Stimulated activated effector memory CD8-positive, alpha-beta T cell treated with anti-CD3 and anti-CD28 coated beads, Interleukin-12 subunit alpha, Interleukin-12 subunit beta, amount 100 ng/mL, for 72 hours (primary cell): ENCODE measurements around the gene CFAP45.

Experiments used
- ATAC-seq: fragments of 150-1000 bp; cut with Tn5 transposase; 2 replicates; pipeline ENCODE4 v1.10.0; 2021
- DNase-seq, 2 donors: peaks; one replicate each; pipeline ENCODE4 v3.0.0; 2021 to 2022; ENCODE audit warnings: low spot score in 2 of 2
- H3K27ac Mint-ChIP-seq: one replicate; pipeline ENCODE4 v1.8.0; 2022; ENCODE audit warnings: mild to moderate bottlenecking, mixed read lengths
- H3K36me3 Mint-ChIP-seq: one replicate; pipeline ENCODE4 v1.8.0; 2022; ENCODE audit warnings: mild to moderate bottlenecking, mixed read lengths
- H3K4me1 Mint-ChIP-seq: one replicate; pipeline ENCODE4 v1.8.0; 2022; ENCODE audit warnings: mixed read lengths
- H3K4me3 Mint-ChIP-seq: one replicate; pipeline ENCODE4 v1.8.0; 2022; ENCODE audit warnings: mild to moderate bottlenecking, mixed read lengths
- H3K9me3 Mint-ChIP-seq: one replicate; pipeline ENCODE4 v1.8.0; 2022; ENCODE audit warnings: mixed read lengths

Gene CFAP45

GRCh38 chr1:159930216-159930615 is 30.3 kb upstream of the CFAP45 start:
- Mint-ChIP-seq H3K9me3 (no peaks in the 10 kb centered on the region), H3K4me3 (no peak overlapping the region), H3K27ac (peak overlapping the region; percentile 8), H3K36me3 (peaks cover 22% of the 10 kb centered on the region), H3K4me1 (peaks cover 35% of the 10 kb centered on the region)
- no peak for DNase-seq
- no peak for ATAC-seq

- ATAC-seq, result no peak
- H3K4me1 Mint-ChIP-seq, result peaks cover 38% of the 10 kb centered on the region
- peak overlapping the region; percentile 63 for H3K27ac Mint-ChIP-seq
- peak overlapping the region; percentile 4 for H3K4me3 Mint-ChIP-seq
- H3K9me3 Mint-ChIP-seq, result no peaks in the 10 kb centered on the region
- no peak for DNase-seq
- peaks cover 30% of the 10 kb centered on the region for H3K36me3 Mint-ChIP-seq
These were observed 29.4 kb upstream of the CFAP45 start for GRCh38 chr1:159929155-159930051.

GRCh38 chr1:159928491-159929050 is 28.6 kb upstream of the CFAP45 start:
- Mint-ChIP-seq H3K9me3 (no peaks in the 10 kb centered on the region), H3K27ac (peak overlapping the region; percentile 63), H3K36me3 (peaks cover 38% of the 10 kb centered on the region), H3K4me3 (peak overlapping the region; percentile 4), H3K4me1 (peaks cover 45% of the 10 kb centered on the region)
- ATAC-seq (no peak), DNase-seq (no peak)

GRCh38 chr1:159927849-159928431 is 28.0 kb upstream of the CFAP45 start:
- ATAC-seq (no peak), DNase-seq (no peak)
- no peak overlapping the region for H3K4me3 Mint-ChIP-seq
- no peak overlapping the region for H3K27ac Mint-ChIP-seq
- H3K4me1 Mint-ChIP-seq, result peaks cover 47% of the 10 kb centered on the region
- H3K36me3 Mint-ChIP-seq, result peaks cover 45% of the 10 kb centered on the region
- no peaks in the 10 kb centered on the region for H3K9me3 Mint-ChIP-seq

- H3K4me1 Mint-ChIP-seq, result peaks cover 49% of the 10 kb centered on the region
- no peak overlapping the region for H3K4me3 Mint-ChIP-seq
- ATAC-seq (no peak), DNase-seq (no peak)
- no peaks in the 10 kb centered on the region for H3K9me3 Mint-ChIP-seq
- H3K36me3 Mint-ChIP-seq, result peaks cover 51% of the 10 kb centered on the region
- H3K27ac Mint-ChIP-seq, result no peak overlapping the region
These were observed 27.4 kb upstream of the CFAP45 start for GRCh38 chr1:159927211-159927848.

- DNase-seq, result no peak
- H3K9me3 Mint-ChIP-seq, result no peaks in the 10 kb centered on the region
- H3K36me3 Mint-ChIP-seq, result peaks cover 61% of the 10 kb centered on the region
- peak overlapping the region; percentile 97 for H3K4me3 Mint-ChIP-seq
- peaks cover 66% of the 10 kb centered on the region for H3K4me1 Mint-ChIP-seq
- peak overlapping the region; percentile 100 for H3K27ac Mint-ChIP-seq
- ATAC-seq, result peak; percentile 46
These were observed 25.7 kb upstream of the CFAP45 start for GRCh38 chr1:159925719-159926078.

- peaks cover 63% of the 10 kb centered on the region for H3K36me3 Mint-ChIP-seq
- peak; percentile 87 to 95 for DNase-seq
- peaks cover 72% of the 10 kb centered on the region for H3K4me1 Mint-ChIP-seq
- H3K4me3 Mint-ChIP-seq, result peak within 1 kb of the TSS; percentile 97
- H3K9me3 Mint-ChIP-seq, result no peaks in the 10 kb centered on the region
- ATAC-seq, result peak; percentile 79
- peak within 1 kb of the TSS; percentile 100 for H3K27ac Mint-ChIP-seq
These were observed 25.1 kb upstream of the CFAP45 start, which contains the start of gene TAGLN2 for GRCh38 chr1:159924791-159925718. Gene TAGLN2, minus strand, starts transcription at chr1:159925507. Its CDS starts 4,998 bp downstream, at chr1:159920509.

- Mint-ChIP-seq H3K4me1 (peaks cover 79% of the 10 kb centered on the region), H3K36me3 (peaks cover 71% of the 10 kb centered on the region), H3K4me3 (peak overlapping the region; percentile 97), H3K27ac (peak overlapping the region; percentile 100), H3K9me3 (no peaks in the 10 kb centered on the region)
- ATAC-seq (peak; percentile 43), DNase-seq (peak; percentile 61 to 91)
These were observed 24.2 kb upstream of the CFAP45 start for GRCh38 chr1:159924025-159924790.

- H3K4me1 Mint-ChIP-seq, result peaks cover 78% of the 10 kb centered on the region
These were observed 23.4 kb upstream of the CFAP45 start for GRCh38 chr1:159923203-159924024.

GRCh38 chr1:159922511-159923202 is 22.7 kb upstream of the CFAP45 start:
- Mint-ChIP-seq H3K4me1 (peaks cover 86% of the 10 kb centered on the region), H3K36me3 (peaks cover 87% of the 10 kb centered on the region), H3K9me3 (no peaks in the 10 kb centered on the region), H3K4me3 (peak overlapping the region; percentile 97), H3K27ac (peak overlapping the region; percentile 100)
- ATAC-seq (no peak), DNase-seq (no peak)

More at GRCh38 chr1:159923203-159924024, 23.4 kb upstream of the CFAP45 start:
- H3K4me3 Mint-ChIP-seq, result peak overlapping the region; percentile 97
- H3K36me3 Mint-ChIP-seq, result peaks cover 79% of the 10 kb centered on the region
- DNase-seq (peak; percentile 57 to 91), ATAC-seq (peak; percentile 56)
- H3K9me3 Mint-ChIP-seq, result no peaks in the 10 kb centered on the region
- H3K27ac Mint-ChIP-seq, result peak overlapping the region; percentile 100

GRCh38 chr1:159921700-159922504 is 21.9 kb upstream of the CFAP45 start:
- no peaks in the 10 kb centered on the region for H3K9me3 Mint-ChIP-seq
- peak overlapping the region; percentile 100 for H3K27ac Mint-ChIP-seq
- DNase-seq (peak; percentile 28 to 77), ATAC-seq (peak; percentile 4)
- H3K4me3 Mint-ChIP-seq, result peak overlapping the region; percentile 97
- H3K4me1 Mint-ChIP-seq, result peaks cover 86% of the 10 kb centered on the region
- peaks cover 94% of the 10 kb centered on the region for H3K36me3 Mint-ChIP-seq

GRCh38 chr1:159921251-159921650 is 21.3 kb upstream of the CFAP45 start:
- DNase-seq, result no peak
- peaks cover 98% of the 10 kb centered on the region for H3K36me3 Mint-ChIP-seq
- peak; percentile 40 for ATAC-seq

More at GRCh38 chr1:159921251-159921650, 21.3 kb upstream of the CFAP45 start:
- Mint-ChIP-seq H3K27ac (peak overlapping the region; percentile 100), H3K4me3 (peak overlapping the region; percentile 97), H3K9me3 (no peaks in the 10 kb centered on the region), H3K4me1 (peaks cover 80% of the 10 kb centered on the region)
